K562 (cell line): Measurements from ENCODE around the gene ZBTB46. TPM values are rescaled to one million over a fixed set of nuclear protein-coding genes. Genes with fewer than 3 reads are reported as not detected.

Source experiments
- ATAC-seq: fragments of 200-7000 bp; cut with Tn5 transposase; 3 replicates; pipeline ENCODE4 v1.9.1; 2020; ENCODE audit warnings: moderate library complexity
- BruUV-seq: library from RNA; stranded (reverse); fragments of 400-500 nt; replicated peaks from 2 replicates; lab custom pipeline; 2021; lab: Mats Ljungman, UMichigan
- CTCF ChIA-PET: fragments of 300-600 bp; formaldehyde crosslinking; extraction: SDS; loops from one replicate; lab custom pipeline; 2021; ENCODE audit warnings: low intra/inter-chr PET ratio; lab: Yijun Ruan, JAX
- POLR2A ChIA-PET: fragments of 300-600, 350-650 bp; sonication (Branson Sonifier 250); formaldehyde crosslinking; extraction: SDS; loops from one replicate; lab custom pipeline; 2021; ENCODE audit warnings: antibody characterized with exemption, inconsistent platforms; lab: Yijun Ruan, JAX
- DNase-seq, 4 experiments: peaks; one replicate each; pipeline versions ENCODE4 v3.0.0 to v3.0.0-alpha.2; 2011 to 2018; ENCODE audit warnings: low spot score in 3 of 4, mixed read lengths in 3 of 4; ENCODE audit errors: extremely low read depth in 1 of 4
- FAIRE-seq: peaks from 2 replicates; lab custom pipeline; 2011; peaks lifted over from hg19 to GRCh38; lab: Jason Lieb, UNC
- H2AFZ ChIP-seq: 2 replicates; pipeline ENCODE4 v1.6.0; 2011; ENCODE audit warnings: low read depth, low read length, control low read depth, inconsistent platforms
- H3K27ac ChIP-seq: fragments of 200-600 bp; 3 replicates; pipeline ENCODE4 v1.8.0; 2011; ENCODE audit warnings: low read depth, mild to moderate bottlenecking, control low read depth, inconsistent platforms, low read length, moderate library complexity, mixed read lengths; ENCODE audit errors: extremely low read depth
- H3K27me3 ChIP-seq, 2 experiments: fragments of 300-600 bp in 1 of 2; 2 replicates in 1 of 2; 3 replicates in 1 of 2; pipeline versions ENCODE4 v1.6.0 to v1.8.0; 2011; ENCODE audit warnings: inconsistent platforms in 2 of 2, low read length in 2 of 2, mild to moderate bottlenecking in 1 of 2, mixed read lengths in 1 of 2, moderate library complexity in 1 of 2; ENCODE audit not compliant: control insufficient read depth in 2 of 2, insufficient read depth in 2 of 2
- H3K36me3 ChIP-seq: fragments of 300-600 bp; 3 replicates; pipeline ENCODE4 v1.8.0; 2011; ENCODE audit warnings: mild to moderate bottlenecking, low read length, inconsistent platforms; ENCODE audit not compliant: control insufficient read depth, insufficient read depth
- H3K4me1 ChIP-seq, 2 experiments: fragments of 200-600 bp in 1 of 2; replicated peaks in 1 of 2; 2 replicates in 1 of 2; 3 replicates in 1 of 2; pipeline versions ENCODE4 v1.5.1 to v1.8.0; 2011; ENCODE audit warnings: inconsistent platforms in 2 of 2, low read length in 2 of 2, mild to moderate bottlenecking in 1 of 2, mixed read lengths in 1 of 2, moderate library complexity in 1 of 2; ENCODE audit not compliant: control insufficient read depth in 2 of 2, insufficient read depth in 2 of 2
- H3K4me2 ChIP-seq: 2 replicates; pipeline ENCODE4 v1.6.1; 2011; ENCODE audit warnings: low read length, control low read depth, inconsistent platforms, mixed read lengths; ENCODE audit not compliant: insufficient read depth
- H3K4me3 ChIP-seq: fragments of 200-600 bp; sonication (generic), shearing (Covaris generic); 2 replicates; pipeline ENCODE4 v1.5.1; 2016; ENCODE audit warnings: control low read depth, inconsistent platforms
- H3K79me2 ChIP-seq: fragments of 200-600 bp; 3 replicates; pipeline ENCODE4 v1.8.0; 2011; ENCODE audit warnings: low read length, inconsistent platforms; ENCODE audit not compliant: control insufficient read depth, insufficient read depth
- H3K9ac ChIP-seq, 2 experiments: 2 replicates each; pipeline versions ENCODE4 v1.6.0 to v1.6.1; 2011; ENCODE audit warnings: low read depth in 2 of 2, low read length in 2 of 2, control low read depth in 1 of 2, inconsistent platforms in 1 of 2, mild to moderate bottlenecking in 1 of 2, mixed read lengths in 1 of 2; ENCODE audit not compliant: insufficient read depth in 1 of 2
- H3K9me1 ChIP-seq: one replicate; pipeline ENCODE4 v1.6.0; 2011; ENCODE audit warnings: inconsistent platforms, mild to moderate bottlenecking, low read length, moderate library complexity; ENCODE audit not compliant: control insufficient read depth, insufficient read depth
- H3K9me3 ChIP-seq: replicated peaks from 2 replicates; pipeline ENCODE4 v1.5.1; 2011; ENCODE audit warnings: low read depth, low read length, inconsistent platforms; ENCODE audit not compliant: control insufficient read depth, insufficient read depth
- H4K20me1 ChIP-seq: replicated peaks from 2 replicates; pipeline ENCODE4 v1.6.1; 2011; ENCODE audit warnings: low read length, inconsistent platforms, mixed read lengths; ENCODE audit not compliant: control insufficient read depth, insufficient read depth
- ATF7 ChIP-seq: fragments of 450-650 bp; IDR thresholded peaks from 2 replicates; pipeline ENCODE4 v1.7.1; 2014; ENCODE audit warnings: mild to moderate bottlenecking, moderate library complexity
- BCOR ChIP-seq: fragments of 450-650 bp; IDR thresholded peaks from 2 replicates; pipeline ENCODE4 v1.6.1; 2016
- E2F1 ChIP-seq: sonication (generic); formaldehyde crosslinking; IDR thresholded peaks from 2 replicates; pipeline ENCODE4 v1.8.1; 2023; ENCODE audit warnings: mild to moderate bottlenecking, missing genetic modification reagents, moderate library complexity
- EZH2 ChIP-seq: IDR thresholded peaks from 2 replicates; pipeline ENCODE4 v1.6.1; 2012; ENCODE audit warnings: low read depth, mild to moderate bottlenecking, inconsistent platforms, low read length, borderline replicate concordance
- HDAC6 ChIP-seq: IDR thresholded peaks from 2 replicates; pipeline ENCODE4 v1.6.1; 2012; ENCODE audit warnings: low read depth, mild to moderate bottlenecking, control low read depth, inconsistent platforms, low read length, moderate library complexity
- HINFP ChIP-seq: fragments of 450-650 bp; conservative IDR thresholded peaks from 2 replicates; pipeline ENCODE4 v1.6.1; 2016; ENCODE audit warnings: missing genetic modification characterization, low read depth, mild to moderate bottlenecking, control low read depth, missing compliant biosample characterization
- NRF1 ChIP-seq, 2 experiments: fragments of 450-650 bp; IDR thresholded peaks in 1 of 2; conservative IDR thresholded peaks in 1 of 2; 2 replicates each; pipeline ENCODE4 v1.6.1; 2014; ENCODE audit warnings: mild to moderate bottlenecking in 2 of 2
- SAFB ChIP-seq: fragments of 200-400 bp; formaldehyde crosslinking; IDR thresholded peaks from 2 replicates; pipeline ENCODE4 v1.6.1; 2017; ENCODE audit warnings: low read depth, low read length, borderline replicate concordance
- TCF7L2 ChIP-seq: fragments of 150-350 bp; IDR thresholded peaks from 2 replicates; pipeline ENCODE4 v1.6.1; 2016; ENCODE audit warnings: low read depth, mild to moderate bottlenecking, low read length, moderate library complexity
- TEAD1 ChIP-seq, 2 experiments: fragments of 450-650 bp in 1 of 2; sonication (generic) in 1 of 2; formaldehyde crosslinking; IDR thresholded peaks; 2 replicates each; pipeline versions ENCODE4 v1.4.0 to v1.8.0; 2020 to 2022; ENCODE audit warnings: mild to moderate bottlenecking in 2 of 2, missing genetic modification reagents in 1 of 2
- ZC3H4 ChIP-seq: sonication (generic); formaldehyde crosslinking; IDR thresholded peaks from 2 replicates; pipeline ENCODE4 v1.9.0; 2021; ENCODE audit warnings: missing genetic modification reagents, borderline replicate concordance
- ZC3H8 ChIP-seq: fragments of 450-650 bp; IDR thresholded peaks from 2 replicates; pipeline ENCODE4 v1.6.1; 2017
- ZNF143 ChIP-seq: sonication (generic); formaldehyde crosslinking; IDR thresholded peaks from 2 replicates; pipeline ENCODE4 v1.9.0; 2022; ENCODE audit warnings: mild to moderate bottlenecking, missing genetic modification reagents
- ZNF324 ChIP-seq: fragments of 250-450 bp; sonication (Bioruptor Pico); IDR thresholded peaks from 2 replicates; pipeline ENCODE4 v1.4.0; 2020; ENCODE audit warnings: mild to moderate bottlenecking
- ZNF551 ChIP-seq: fragments of 250-450 bp; sonication (Bioruptor Pico); IDR thresholded peaks from 2 replicates; pipeline ENCODE4 v1.5.0; 2021; ENCODE audit warnings: mild to moderate bottlenecking, moderate library complexity
- WGBS: fragments of 100-300 bp; shearing (Covaris generic); methylation state at CpG from one replicate; pipeline ENCODE4 v1.1.6; 2016; ENCODE audit warnings: low coverage, mixed read lengths; ENCODE audit not compliant: insufficient coverage; ENCODE audit errors: missing lambda C conversion rate; 5-methylcytosine and 5-hydroxymethylcytosine counted together
- in situ Hi-C: fragments of 300-500 bp; cut with MboI; formaldehyde crosslinking; loops from 4 replicates; pipeline ENCODE4 v1.15.0; 2018; ENCODE audit warnings: inconsistent platforms, mixed read lengths
- intact Hi-C: fragments of 100-400 bp; cut with micrococcal nuclease; formaldehyde crosslinking; loops from 2 replicates; pipeline ENCODE4 v1.14.2; 2022
- polyA plus RNA-seq, 8 experiments: library from polyadenylated mRNA; depleted of rRNA in 4 of 8; stranded (reverse) in 5 of 8; unstranded in 3 of 8; fragments of >200 nt; fragmentation: Nextera tagmentation in 2 of 8; fragmentation: Illumina TruSeq in 1 of 8; extraction: Ambion mirVana in 2 of 8; extraction: Trizol in 1 of 8; gene quantifications; 2 replicates each; pipeline versions ENCODE4 v1.2.1 to v1.2.3, GENCODE V29; 2011 to 2014; ENCODE audit warnings: inconsistent platforms in 1 of 8, missing spikeins in 1 of 8
- total RNA-seq, 7 experiments: library from RNA; depleted of rRNA in 6 of 7; stranded (reverse); fragments of >200 nt in 6 of 7; fragmentation: Illumina TruSeq in 2 of 7; extraction: Trizol in 2 of 7; gene quantifications; 2 replicates each; pipeline versions ENCODE4 v1.2.1 to v1.2.3, GENCODE V29; 2011 to 2021; ENCODE audit warnings: low replicate concordance in 1 of 7

Gene ZBTB46
- total and polyA plus RNA-seq, 9 of the 15 experiments (the other 6 are each of a cell fraction or from before 2014, with no cell fraction given) = 0.29 to 4.1 (median 1.1) TPM

DNA sequence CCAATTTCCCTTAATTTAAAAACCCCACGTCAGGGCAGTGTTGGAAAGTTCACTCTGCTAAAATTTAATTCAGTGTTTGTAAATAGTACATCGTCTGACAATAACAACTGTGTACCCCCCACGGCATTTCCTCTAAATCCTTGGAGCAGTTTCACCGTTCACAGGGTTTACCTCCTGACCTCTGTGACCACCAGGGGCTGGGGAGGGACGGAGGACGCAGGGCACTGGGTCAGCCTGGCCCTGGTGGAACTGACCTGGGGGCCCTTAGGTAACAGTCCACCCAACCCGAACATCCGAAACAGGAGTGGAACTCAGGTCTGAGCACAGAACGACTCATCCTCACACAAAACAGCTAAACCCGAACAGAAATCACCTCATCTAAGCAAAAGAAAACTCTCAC, 2.1 kb downstream of the ZBTB46 start:
- Histone ChIP-seq H4K20me1 (0 out of 2 replicates have a peak, but pooled peaks cover 10% of the 10 kb centered on the region), H3K79me2 (no peaks in the 10 kb centered on the region), H3K9me3 (no peaks in the 10 kb centered on the region), H3K27ac (no peak overlapping the region), H2AFZ (no peak overlapping the region), H3K9ac (no peak overlapping the region), H3K4me1 (peaks cover 4 to 48% of the 10 kb centered on the region in 2 experiments; a peak in 4 of 5 replicates), H3K36me3 (no peaks in the 10 kb centered on the region), H3K9me1 (no peaks in the 10 kb centered on the region), H3K4me3 (no peak overlapping the region), H3K4me2 (no peak overlapping the region), H3K27me3 (peaks cover 12 to 28% of the 10 kb centered on the region in 2 experiments; a peak in 4 of 5 replicates)
- intact Hi-C loops (no loop called here), in situ Hi-C loops (no loop called here)
- ATAC-seq (no peak), DNase-seq (no peak), FAIRE-seq (peak; percentile 80)
- TF ChIP-seq ZC3H8 = no peak
- TF ChIP-seq ZNF143 (CRISPR knock-in tag) = no peak
- no peak for TF ChIP-seq ZNF324 (CRISPR knock-in tag)
- TF ChIP-seq E2F1 (CRISPR knock-in tag) = no peak
- POLR2A ChIA-PET = no interaction called here
- no TSS peak for BruUV-seq
- 25% methylated on average over 9 of the region's 10 CpGs for WGBS
- CTCF ChIA-PET = no interaction called here

GRCh38 chr20:63828545-63828944, 2.5 kb downstream of the ZBTB46 start:
- Histone ChIP-seq H3K79me2 (no peaks in the 10 kb centered on the region), H3K9ac (no peak overlapping the region), H3K9me1 (no peaks in the 10 kb centered on the region), H3K4me2 (no peak overlapping the region), H3K9me3 (no peaks in the 10 kb centered on the region), H3K36me3 (no peaks in the 10 kb centered on the region), H4K20me1 (0 out of 2 replicates have a peak, but pooled peaks cover 10% of the 10 kb centered on the region), H3K4me3 (no peak overlapping the region), H3K27me3 (peaks cover 12 to 28% of the 10 kb centered on the region in 2 experiments; a peak in 4 of 5 replicates), H3K27ac (no peak overlapping the region), H2AFZ (no peak overlapping the region), H3K4me1 (peaks cover under 1 to 44% of the 10 kb centered on the region in 2 experiments; a peak in 4 of 5 replicates)
- in situ Hi-C loops (no loop called here), intact Hi-C loops (no loop called here)
- CTCF ChIA-PET = no interaction called here
- POLR2A ChIA-PET = no interaction called here
- no peak for FAIRE-seq
- no peak for DNase-seq
- BruUV-seq = no TSS peak
- WGBS = 47% methylated on average over 13 of the region's 14 CpGs
- no peak for ATAC-seq
- no peak for TF ChIP-seq NRF1 (conservative IDR thresholded peaks at IDR 0.05 in 1 of 2, IDR thresholded peaks at IDR 0.05 in 1 of 2)
- TF ChIP-seq EZH2 = no peak
- no peak for TF ChIP-seq TCF7L2
- TF ChIP-seq ZNF551 (CRISPR knock-in tag) = no peak
- no peak for TF ChIP-seq ZC3H4 (CRISPR knock-in tag)
- TF ChIP-seq HINFP (tag) = no peak
- no peak for TF ChIP-seq SAFB
- no peak for TF ChIP-seq BCOR
- no peak for TF ChIP-seq HDAC6
- TF ChIP-seq ATF7 = no peak
- no peak for TF ChIP-seq TEAD1 (CRISPR knock-in tag; IDR thresholded peaks at IDR 0.05)
